GM04503 (cell line): ENCODE data around the gene ARHGEF38.
"Not testable (repeated sequence)": the region's sequence is repeated elsewhere in the genome, so short reads cannot be mapped to it uniquely, and the experiment has no call there.

Source experiments
- DNase-seq: peaks from one replicate; pipeline ENCODE4 v3.0.0-alpha.2; 2012; ENCODE audit warnings: low read depth

Gene ARHGEF38

DNA sequence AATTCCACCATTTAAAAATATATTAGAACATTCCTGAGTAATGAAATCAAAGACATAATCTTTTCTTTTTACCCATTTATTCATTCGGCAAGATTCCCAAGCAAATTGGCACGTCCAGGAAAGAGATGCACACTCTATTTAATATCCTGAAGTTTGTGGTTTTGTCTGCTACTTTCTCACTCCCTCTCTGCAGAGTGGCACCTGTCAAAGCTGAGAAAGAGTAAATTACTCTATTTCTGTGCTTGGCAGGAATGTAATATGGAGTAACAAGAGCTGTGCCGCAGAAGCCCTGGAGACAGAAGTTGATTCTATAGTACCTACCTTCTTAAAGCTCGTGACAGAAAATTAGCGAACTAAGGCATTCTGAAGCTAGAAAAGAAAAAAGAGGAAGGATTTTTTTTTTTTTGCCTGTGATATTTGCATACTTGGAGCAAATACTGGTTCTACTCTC is 161.7 kb downstream of the ARHGEF38 start:
- DNase-seq: no peak

DNA sequence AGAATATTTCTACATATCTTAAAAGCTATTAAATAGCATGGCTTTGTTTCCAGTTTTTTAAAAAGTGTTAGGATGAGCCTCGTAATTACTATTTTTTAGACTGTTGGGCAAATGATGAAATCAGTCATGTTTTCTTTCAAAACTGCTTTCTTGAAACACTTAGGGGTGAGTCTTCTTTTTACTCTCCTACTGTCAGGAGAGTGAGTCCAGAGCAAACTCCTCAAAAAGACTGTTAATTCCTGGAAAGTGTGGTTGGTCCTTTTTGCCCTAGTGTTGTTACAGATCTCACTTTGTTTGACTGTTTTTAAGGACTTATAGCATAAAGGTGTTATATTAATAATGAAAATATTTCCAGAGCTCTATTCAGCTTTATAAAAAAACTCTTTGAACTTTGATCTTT is 162.5 kb downstream of the ARHGEF38 start:
- no peak for DNase-seq

DNA sequence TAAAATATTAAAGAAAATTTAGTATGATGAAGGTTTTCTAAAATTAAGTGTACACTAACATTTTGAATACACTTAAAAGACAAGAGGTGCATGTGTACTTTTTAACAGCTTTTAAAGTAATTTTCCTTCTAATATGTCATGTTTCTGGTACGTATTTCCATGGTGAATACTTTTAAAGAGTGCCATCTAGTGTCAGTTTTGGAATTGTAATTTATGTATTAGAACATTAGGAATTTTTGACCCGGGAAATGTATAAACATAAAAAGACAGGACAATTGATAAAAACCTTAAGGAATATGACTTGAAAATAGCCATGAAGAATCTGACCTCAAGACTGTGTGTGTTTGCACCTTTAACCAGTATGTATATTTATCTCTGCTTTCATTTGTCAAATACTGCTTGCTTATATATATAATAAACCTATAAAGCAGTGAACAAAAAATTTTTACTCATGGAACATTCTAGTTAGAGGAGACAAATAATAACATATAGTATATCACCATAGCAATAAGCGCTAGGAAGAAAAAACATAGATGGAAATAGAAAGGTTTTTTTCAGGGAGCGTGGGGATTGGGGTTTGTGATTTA is 163.4 kb downstream of the ARHGEF38 start:
- DNase-seq: no peak

DNA sequence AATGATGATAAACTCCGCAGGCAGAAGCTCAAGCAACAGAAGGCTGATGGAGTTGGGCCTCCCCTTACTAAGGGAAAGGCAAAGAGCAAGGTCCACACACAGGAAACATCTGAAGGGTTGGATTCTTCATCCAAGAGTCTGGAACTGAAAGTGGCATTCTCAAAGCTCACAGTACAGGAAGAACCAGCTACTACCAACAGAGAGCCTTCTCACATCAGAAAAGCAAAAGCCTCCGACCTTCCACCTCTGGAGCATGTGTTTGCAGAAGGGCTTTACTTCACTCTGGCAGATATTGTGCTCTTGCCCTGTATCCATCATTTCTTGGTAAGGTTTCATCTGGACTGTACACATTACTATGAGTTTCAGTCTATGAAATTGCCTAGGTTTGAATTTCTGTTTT is 166.8 kb downstream of the ARHGEF38 start:
- DNase-seq: no peak

DNA sequence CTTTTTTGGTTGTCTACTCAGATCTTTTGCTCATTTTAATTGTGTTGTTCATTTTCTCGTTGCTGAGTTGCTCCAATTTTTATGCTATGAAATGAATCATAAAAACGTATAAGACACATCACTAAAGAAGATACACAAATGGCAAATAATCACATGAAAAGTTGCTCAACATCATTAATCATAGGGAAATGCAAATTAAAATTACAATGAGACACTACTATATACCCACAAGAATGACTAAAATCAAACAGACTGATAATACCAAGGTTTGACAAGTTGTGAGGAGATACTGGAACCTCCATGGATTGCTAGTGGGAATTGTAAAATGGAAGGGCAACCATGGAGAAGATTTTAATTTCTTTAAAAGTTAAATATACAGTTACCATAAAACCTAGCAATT is 173.2 kb downstream of the ARHGEF38 start:
- no peak for DNase-seq

DNA sequence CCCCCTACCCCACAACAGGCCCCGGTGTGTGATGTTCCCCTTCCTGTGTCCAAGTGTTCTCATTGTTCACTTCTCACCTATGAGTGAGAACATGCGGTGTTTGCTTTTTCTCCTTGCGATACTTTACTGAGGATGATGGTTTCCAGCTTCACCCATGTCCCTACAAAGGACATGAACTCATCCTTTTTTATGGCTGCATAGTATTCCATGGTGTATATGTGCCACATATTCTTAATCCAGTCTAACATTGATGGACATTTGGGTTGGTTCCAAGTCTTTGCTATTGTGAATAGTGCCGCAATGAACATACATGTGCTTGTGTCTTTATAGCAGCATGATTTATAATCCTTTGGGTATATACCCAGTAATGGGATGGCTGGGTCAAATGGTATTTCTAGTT is 177.5 kb downstream of the ARHGEF38 start:
- DNase-seq: not testable (repeated sequence)
